ENCODE measurements around the gene SETD7.
"Not testable (repeated sequence)": the region's sequence is repeated elsewhere in the genome, so short reads cannot be mapped to it uniquely, and the experiment has no call there.

The SETD7 gene

DNA sequence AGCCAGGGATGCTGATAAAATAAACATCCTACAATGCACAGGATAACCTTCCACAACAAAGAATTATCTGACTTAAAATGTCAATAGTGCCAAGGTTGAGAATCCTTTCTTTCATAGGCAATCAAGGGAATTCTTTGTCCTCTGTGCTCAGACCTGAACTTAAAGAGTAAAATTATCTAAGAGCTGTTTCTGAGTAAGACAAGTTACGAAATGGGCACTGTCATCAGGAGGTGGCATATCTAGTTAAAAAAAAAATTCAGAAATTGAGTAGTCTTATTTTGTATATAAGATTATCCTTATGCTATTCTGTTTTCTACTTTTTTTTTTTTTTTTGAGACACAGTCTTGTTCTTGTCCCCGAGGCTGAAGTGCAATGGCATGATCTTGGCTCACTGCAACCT is 105.4 kb downstream of the SETD7 start:
- no peak for ATAC-seq

DNA sequence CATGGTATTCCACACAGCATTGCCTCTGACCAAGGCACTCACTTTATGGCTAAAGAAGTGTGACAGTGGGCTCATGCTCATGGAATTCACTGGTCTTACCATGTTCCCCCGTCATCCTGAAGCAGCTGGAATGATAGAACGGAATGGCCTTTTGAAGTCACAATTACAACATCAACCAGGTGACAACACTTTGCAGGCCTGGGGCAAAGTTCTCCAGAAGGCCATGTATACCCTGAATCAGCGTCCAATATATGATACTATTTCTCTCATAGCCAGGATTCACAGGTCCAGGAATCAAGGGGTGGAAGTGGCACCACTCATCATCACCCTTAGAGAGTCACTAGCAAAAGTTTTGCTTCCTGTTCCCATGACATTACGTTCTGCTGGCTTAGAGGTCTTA is 108.9 kb downstream of the SETD7 start:
- not testable (repeated sequence) for ATAC-seq

More for the DNA sequence above, 105.4 kb downstream of the SETD7 start:
- TF ChIP-seq, protein P1, sequence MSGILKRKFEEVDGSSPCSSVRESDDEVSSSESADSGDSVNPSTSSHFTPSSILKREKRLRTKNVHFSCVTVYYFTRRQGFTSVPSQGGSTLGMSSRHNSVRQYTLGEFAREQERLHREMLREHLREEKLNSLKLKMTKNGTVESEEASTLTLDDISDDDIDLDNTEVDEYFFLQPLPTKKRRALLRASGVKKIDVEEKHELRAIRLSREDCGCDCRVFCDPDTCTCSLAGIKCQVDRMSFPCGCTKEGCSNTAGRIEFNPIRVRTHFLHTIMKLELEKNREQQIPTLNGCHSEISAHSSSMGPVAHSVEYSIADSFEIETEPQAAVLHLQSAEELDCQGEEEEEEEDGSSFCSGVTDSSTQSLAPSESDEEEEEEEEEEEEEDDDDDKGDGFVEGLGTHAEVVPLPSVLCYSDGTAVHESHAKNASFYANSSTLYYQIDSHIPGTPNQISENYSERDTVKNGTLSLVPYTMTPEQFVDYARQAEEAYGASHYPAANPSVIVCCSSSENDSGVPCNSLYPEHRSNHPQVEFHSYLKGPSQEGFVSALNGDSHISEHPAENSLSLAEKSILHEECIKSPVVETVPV (CRISPR knock-in tag; IDR thresholded peaks at IDR 0.05): no peak
- no peak for TF ChIP-seq PATZ1 (CRISPR knock-in tag; IDR thresholded peaks at IDR 0.05; ENCODE audit: borderline replicate concordance)
